NT2/D1 (cell line): ENCODE data around the gene ANXA10.
"Not testable (repeated sequence)": the region's sequence is repeated elsewhere in the genome, so short reads cannot be mapped to it uniquely, and the experiment has no call there.

Experiments
- DNase-seq: peaks from one replicate; pipeline ENCODE4 v3.0.0-alpha.2; 2011; ENCODE audit warnings: low read depth, low spot score
- H3K27me3 ChIP-seq: 2 replicates; pipeline ENCODE4 v1.6.0; 2011; ENCODE audit warnings: mild to moderate bottlenecking; ENCODE audit not compliant: insufficient read length, insufficient read depth
- H3K36me3 ChIP-seq: 2 replicates; pipeline ENCODE4 v1.6.1; 2011; ENCODE audit warnings: mild to moderate bottlenecking, low read length, mixed read lengths; ENCODE audit not compliant: insufficient read depth, insufficient read length
- H3K4me1 ChIP-seq: 2 replicates; pipeline ENCODE4 v1.5.1; 2011; ENCODE audit not compliant: insufficient read depth, insufficient read length
- H3K4me3 ChIP-seq: 2 replicates; pipeline ENCODE4 v1.5.1; 2011; ENCODE audit warnings: low read depth; ENCODE audit not compliant: insufficient read length
- H3K9ac ChIP-seq: 2 replicates; pipeline ENCODE4 v1.6.0; 2011; ENCODE audit warnings: low read depth; ENCODE audit not compliant: insufficient read length
- H3K9me3 ChIP-seq: 2 replicates; pipeline ENCODE4 v1.5.1; 2011; ENCODE audit warnings: mild to moderate bottlenecking, low read length; ENCODE audit not compliant: insufficient read depth
- SUZ12 ChIP-seq: IDR thresholded peaks from 2 replicates; pipeline ENCODE4 v1.6.1; 2011; ENCODE audit not compliant: insufficient read length, insufficient read depth; ENCODE audit errors: extremely low read depth
- YY1 ChIP-seq: IDR thresholded peaks from 2 replicates; pipeline ENCODE4 v1.6.1; 2011; ENCODE audit not compliant: insufficient read length, insufficient read depth
- ZNF274 ChIP-seq: IDR thresholded peaks from 2 replicates; pipeline ENCODE4 v1.6.1; 2011; ENCODE audit warnings: mild to moderate bottlenecking, low read depth, low read length

The ANXA10 gene

DNA sequence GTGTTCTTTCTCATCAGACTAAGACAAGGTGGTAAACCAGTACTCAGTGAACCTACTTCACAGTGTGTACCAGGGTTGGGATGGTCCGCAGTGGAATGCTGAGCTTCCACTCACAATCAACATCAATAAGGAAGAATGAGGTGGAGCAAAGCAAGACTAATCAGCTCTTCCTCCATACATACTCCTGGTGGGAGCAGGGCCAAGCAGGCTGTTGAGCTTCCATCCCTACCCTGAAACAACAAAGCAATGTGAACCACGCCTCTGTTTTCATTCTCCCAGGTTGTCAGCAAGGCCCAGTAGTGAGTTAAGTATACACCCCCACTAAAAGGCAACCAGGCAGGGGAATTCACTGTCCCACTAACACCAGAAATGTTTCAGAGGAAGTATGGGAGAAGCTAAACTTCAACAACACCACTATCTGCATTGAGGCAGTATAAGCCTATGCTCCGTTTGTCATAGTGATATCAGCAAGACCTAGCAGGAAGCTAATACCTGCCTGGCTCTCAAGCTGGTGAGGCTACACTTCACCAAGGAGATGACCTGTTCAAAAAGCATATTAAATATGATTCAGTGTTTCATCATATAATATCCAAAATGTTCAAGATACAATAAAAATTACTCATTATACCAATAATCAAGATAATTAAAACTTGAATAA is 116.7 kb downstream of the ANXA10 start:
- DNase-seq = no peak
- no peak overlapping the region for H3K9ac ChIP-seq
- no peak for TF ChIP-seq SUZ12
- TF ChIP-seq YY1 = no peak
- TF ChIP-seq ZNF274 = no peak
- H3K36me3 ChIP-seq = no peaks in the 10 kb centered on the region
- H3K4me1 ChIP-seq = no peaks in the 10 kb centered on the region
- no peak overlapping the region for H3K4me3 ChIP-seq
- no peaks in the 10 kb centered on the region for H3K27me3 ChIP-seq
- peaks cover 17% of the 10 kb centered on the region for H3K9me3 ChIP-seq

GRCh38 chr4:168212656-168213055 is 120.3 kb downstream of the ANXA10 start:
- no peak overlapping the region for H3K9ac ChIP-seq
- no peak overlapping the region for H3K4me3 ChIP-seq
- no peaks in the 10 kb centered on the region for H3K27me3 ChIP-seq
- H3K4me1 ChIP-seq = no peaks in the 10 kb centered on the region
- no peaks in the 10 kb centered on the region for H3K36me3 ChIP-seq
- no peak for DNase-seq
- no peaks in the 10 kb centered on the region for H3K9me3 ChIP-seq
- TF ChIP-seq SUZ12 (no peak), YY1 (no peak), ZNF274 (no peak)

- H3K9me3 ChIP-seq, DNase-seq, H3K27me3 ChIP-seq, H3K36me3 ChIP-seq, H3K4me3 ChIP-seq, H3K4me1 ChIP-seq, H3K9ac ChIP-seq: not testable (repeated sequence)
These were observed 121.2 kb downstream of the ANXA10 start for GRCh38 chr4:168213511-168213910.

GRCh38 chr4:168218645-168219044 is 126.3 kb downstream of the ANXA10 start:
- no peak for DNase-seq
- Histone ChIP-seq H3K4me3 (no peak overlapping the region), H3K27me3 (no peaks in the 10 kb centered on the region), H3K36me3 (no peaks in the 10 kb centered on the region), H3K4me1 (no peaks in the 10 kb centered on the region), H3K9ac (no peak overlapping the region), H3K9me3 (no peaks in the 10 kb centered on the region)
- TF ChIP-seq ZNF274 (no peak), SUZ12 (no peak), YY1 (no peak)

- Histone ChIP-seq H3K27me3 (no peaks in the 10 kb centered on the region), H3K36me3 (no peaks in the 10 kb centered on the region), H3K9ac (no peak overlapping the region), H3K9me3 (no peaks in the 10 kb centered on the region), H3K4me1 (no peaks in the 10 kb centered on the region), H3K4me3 (no peak overlapping the region)
- TF ChIP-seq ZNF274 = no peak
- TF ChIP-seq SUZ12 = no peak
- no peak for TF ChIP-seq YY1
- no peak for DNase-seq
These were observed 128.6 kb downstream of the ANXA10 start for GRCh38 chr4:168220893-168221292.

DNA sequence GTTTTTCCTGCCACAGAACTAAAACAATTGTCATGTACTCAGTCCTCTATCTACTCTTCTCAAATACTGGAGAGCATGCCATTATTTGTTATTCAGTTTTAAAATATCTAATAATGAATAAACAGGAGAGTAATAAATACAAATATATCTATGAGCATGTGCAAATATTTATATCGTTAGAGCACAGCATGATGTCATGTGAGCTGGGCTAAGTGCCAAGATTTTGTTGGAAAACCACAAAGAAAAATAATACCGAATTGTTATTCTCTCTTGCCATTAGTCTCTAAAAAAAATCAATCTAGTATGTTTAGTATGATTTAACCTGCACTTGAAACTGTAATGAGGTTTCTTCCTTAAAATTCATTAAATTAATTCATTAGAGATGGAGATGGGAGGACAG is 129.0 kb downstream of the ANXA10 start:
- no peak for TF ChIP-seq SUZ12
- TF ChIP-seq ZNF274 = no peak
- TF ChIP-seq YY1 = no peak
- H3K9me3 ChIP-seq = no peaks in the 10 kb centered on the region
- H3K9ac ChIP-seq = no peak overlapping the region
- no peaks in the 10 kb centered on the region for H3K36me3 ChIP-seq
- H3K4me1 ChIP-seq = no peaks in the 10 kb centered on the region
- no peaks in the 10 kb centered on the region for H3K27me3 ChIP-seq
- no peak overlapping the region for H3K4me3 ChIP-seq
- DNase-seq = no peak
